H9 (cell line): ENCODE results near the gene CABYR. TPM values are rescaled to one million over a fixed set of nuclear protein-coding genes. Genes with fewer than 3 reads are reported as not detected.

Source experiments
- DNase-seq: peaks from one replicate; pipeline ENCODE4 v3.0.0-alpha.2; 2017
- H2AFZ ChIP-seq: one replicate; pipeline ENCODE4 v1.6.1; 2013; ENCODE audit warnings: mild to moderate bottlenecking, low read length, control low read depth, moderate library complexity
- H2AK5ac ChIP-seq: 2 replicates; pipeline ENCODE4 v1.6.1; 2013; ENCODE audit warnings: low read length, control low read depth, mixed read lengths; ENCODE audit not compliant: insufficient read length
- H2BK120ac ChIP-seq: one replicate; pipeline ENCODE4 v1.6.1; 2013; ENCODE audit warnings: low read depth, mild to moderate bottlenecking, low read length, control low read depth, inconsistent platforms; ENCODE audit not compliant: poor library complexity, severe bottlenecking
- H2BK12ac ChIP-seq: 2 replicates; pipeline ENCODE4 v1.6.1; 2013; ENCODE audit warnings: low read length, control low read depth, mixed read lengths, low read depth; ENCODE audit not compliant: insufficient read length
- H2BK15ac ChIP-seq: 2 replicates; pipeline ENCODE4 v1.6.1; 2013; ENCODE audit warnings: low read depth, low read length, control low read depth
- H2BK20ac ChIP-seq: one replicate; pipeline ENCODE4 v1.6.1; 2013; ENCODE audit warnings: low read depth, mild to moderate bottlenecking, low read length, control low read depth, inconsistent platforms; ENCODE audit not compliant: poor library complexity, severe bottlenecking
- H2BK5ac ChIP-seq: 2 replicates; pipeline ENCODE4 v1.6.1; 2013; ENCODE audit warnings: low read length, control low read depth, mixed read lengths; ENCODE audit not compliant: insufficient read length
- H3K14ac ChIP-seq: 2 replicates; pipeline ENCODE4 v1.6.1; 2013; ENCODE audit warnings: low read length, control low read depth; ENCODE audit not compliant: insufficient read depth
- H3K18ac ChIP-seq: 2 replicates; pipeline ENCODE4 v1.6.1; 2013; ENCODE audit warnings: low read depth, mild to moderate bottlenecking, mixed read lengths, low read length, control low read depth; ENCODE audit not compliant: insufficient read length
- H3K23ac ChIP-seq: 2 replicates; pipeline ENCODE4 v1.6.1; 2013; ENCODE audit warnings: low read length, control low read depth, mixed read lengths, low read depth; ENCODE audit not compliant: insufficient read length
- H3K23me2 ChIP-seq: 2 replicates; pipeline ENCODE4 v1.6.1; 2013; ENCODE audit warnings: low read depth, mild to moderate bottlenecking, mixed read lengths, low read length, control low read depth; ENCODE audit not compliant: insufficient read length, poor library complexity, severe bottlenecking
- H3K27ac ChIP-seq: 2 replicates; pipeline ENCODE4 v1.5.1; 2013; ENCODE audit warnings: low read length, control low read depth, mixed read lengths, low read depth; ENCODE audit not compliant: insufficient read length
- H3K27me3 ChIP-seq: 2 replicates; pipeline ENCODE4 v1.6.1; 2013; ENCODE audit warnings: low read length, control low read depth, inconsistent platforms; ENCODE audit not compliant: insufficient read depth
- H3K4ac ChIP-seq: 2 replicates; pipeline ENCODE4 v1.6.1; 2013; ENCODE audit warnings: low read depth, mild to moderate bottlenecking, control low read depth, inconsistent platforms, low read length, moderate library complexity
- H3K4me1 ChIP-seq: 2 replicates; pipeline ENCODE4 v1.6.1; 2013; ENCODE audit warnings: low read length, control low read depth, inconsistent platforms; ENCODE audit not compliant: insufficient read depth
- H3K4me2 ChIP-seq: 2 replicates; pipeline ENCODE4 v1.6.1; 2013; ENCODE audit warnings: low read length, control low read depth, mixed read lengths; ENCODE audit not compliant: insufficient read length, insufficient read depth
- H3K56ac ChIP-seq: 2 replicates; pipeline ENCODE4 v1.6.1; 2013; ENCODE audit warnings: low read depth, mild to moderate bottlenecking, mixed read lengths, low read length, control low read depth; ENCODE audit not compliant: insufficient read length
- H3K79me1 ChIP-seq: 2 replicates; pipeline ENCODE4 v1.6.1; 2013; ENCODE audit warnings: low read depth, mild to moderate bottlenecking, moderate library complexity, low read length, control low read depth, inconsistent platforms; ENCODE audit not compliant: insufficient read depth, poor library complexity, severe bottlenecking
- H3K79me2 ChIP-seq: 2 replicates; pipeline ENCODE4 v1.6.1; 2013; ENCODE audit warnings: low read length, control low read depth, inconsistent platforms; ENCODE audit not compliant: insufficient read depth
- H3K9ac ChIP-seq: 2 replicates; pipeline ENCODE4 v1.6.1; 2013; ENCODE audit warnings: low read length, control low read depth, mixed read lengths; ENCODE audit not compliant: insufficient read length; ENCODE audit errors: extremely low read depth
- H3K9me3 ChIP-seq: one replicate; pipeline ENCODE4 v1.6.1; 2013; ENCODE audit warnings: low read depth, low read length, inconsistent platforms; ENCODE audit not compliant: control insufficient read depth
- H3T11ph ChIP-seq: one replicate; pipeline ENCODE4 v1.6.1; 2013; ENCODE audit warnings: mild to moderate bottlenecking, low read length, control low read depth, inconsistent platforms
- H4K20me1 ChIP-seq: one replicate; pipeline ENCODE4 v1.6.1; 2013; ENCODE audit not compliant: control insufficient read depth, insufficient read length, insufficient read depth
- H4K5ac ChIP-seq: 2 replicates; pipeline ENCODE4 v1.6.1; 2013; ENCODE audit warnings: low read depth, mild to moderate bottlenecking, mixed read lengths, low read length, control low read depth; ENCODE audit not compliant: insufficient read length
- H4K8ac ChIP-seq: replicated peaks from 2 replicates; pipeline ENCODE4 v1.6.1; 2013; ENCODE audit warnings: low read length, control low read depth, mixed read lengths, low read depth; ENCODE audit not compliant: insufficient read length
- H4K91ac ChIP-seq: 2 replicates; pipeline ENCODE4 v1.6.1; 2013; ENCODE audit warnings: low read depth, mild to moderate bottlenecking, moderate library complexity, mixed read lengths, low read length, control low read depth; ENCODE audit not compliant: insufficient read length
- H3K27ac Mint-ChIP-seq, 3 experiments: 2 replicates in 2 of 3; 3 replicates in 1 of 3; pipeline ENCODE4 v1.8.0; 2020 to 2021; ENCODE audit warnings: mixed read lengths in 3 of 3, mild to moderate bottlenecking in 1 of 3, moderate library complexity in 1 of 3
- H3K27me3 Mint-ChIP-seq: 2 replicates; pipeline ENCODE4 v1.8.0; 2021; ENCODE audit warnings: low read depth, mild to moderate bottlenecking, moderate library complexity, mixed read lengths
- H3K36me3 Mint-ChIP-seq, 3 experiments: 2 replicates in 2 of 3; 3 replicates in 1 of 3; pipeline ENCODE4 v1.8.0; 2020 to 2021; ENCODE audit warnings: low read depth in 3 of 3, mixed read lengths in 3 of 3; ENCODE audit not compliant: insufficient read depth in 1 of 3
- H3K4me1 Mint-ChIP-seq, 2 experiments: 2 replicates each; pipeline ENCODE4 v1.8.0; 2020; ENCODE audit warnings: mixed read lengths in 2 of 2
- H3K4me3 Mint-ChIP-seq, 2 experiments: 2 replicates in 1 of 2; 3 replicates in 1 of 2; pipeline ENCODE4 v1.8.0; 2020 to 2021; ENCODE audit warnings: mild to moderate bottlenecking in 2 of 2, mixed read lengths in 2 of 2, moderate library complexity in 1 of 2
- H3K9me3 Mint-ChIP-seq, 2 experiments: 2 replicates in 1 of 2; 3 replicates in 1 of 2; pipeline ENCODE4 v1.8.0; 2020; ENCODE audit warnings: mild to moderate bottlenecking in 2 of 2, mixed read lengths in 2 of 2, moderate library complexity in 1 of 2
- WGBS: extraction: QIAGEN DNeasy Blood & Tissue Kit; methylation state at CpG from one replicate; pipeline ENCODE4 v1.1.7; 2013; ENCODE audit warnings: missing lambda C conversion rate, low lambda C conversion rate, mixed read lengths; ENCODE audit not compliant: insufficient read length; ENCODE audit errors: extremely low coverage; 5-methylcytosine and 5-hydroxymethylcytosine counted together
- total RNA-seq: library from RNA; stranded (reverse); gene quantifications from 2 replicates; pipeline ENCODE4 v1.2.1, GENCODE V29; 2021
- TF ChIP-seq, protein P1 (sequence below): fragments of 200-600 bp; sonication (generic); conservative IDR thresholded peaks from 3 replicates; pipeline ENCODE4 v1.8.0; 2021; ENCODE audit warnings: antibody characterized with exemption, mild to moderate bottlenecking

The CABYR gene
- total RNA-seq, 1 experiment from 2014 or later: 13.6 TPM

DNA sequence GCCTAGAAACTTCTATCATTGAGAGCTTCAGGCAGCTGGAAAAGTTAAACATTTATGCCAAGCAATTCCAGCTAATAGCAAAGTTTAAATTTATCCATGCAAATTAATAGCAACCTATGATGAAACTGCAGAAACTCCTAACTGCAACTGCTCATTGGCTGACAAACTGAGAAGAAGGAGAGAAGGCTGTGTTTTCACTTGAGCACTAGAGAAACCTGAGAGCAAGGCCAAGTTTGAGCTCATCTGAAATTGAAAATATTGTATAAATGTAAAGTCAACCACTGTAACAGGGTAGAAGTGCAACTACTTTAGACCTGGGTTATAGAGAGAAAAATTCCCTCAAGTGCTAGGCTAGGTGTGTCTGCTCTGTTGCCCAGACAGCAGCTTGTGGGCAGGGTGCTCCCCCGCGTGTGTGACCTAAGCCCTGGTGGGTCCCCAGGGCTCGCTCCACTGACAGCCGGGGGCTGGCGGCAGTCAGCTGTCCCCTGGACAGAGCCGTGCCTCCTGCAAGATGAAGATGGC lies 50.2 kb downstream of the CABYR start:
- Histone ChIP-seq H3K4ac (no peak overlapping the region), H3K23me2 (no peaks in the 10 kb centered on the region), H4K91ac (no peak overlapping the region), H3K27me3 (no peaks in the 10 kb centered on the region), H3K79me1 (no peaks in the 10 kb centered on the region), H3K4me1 (no peaks in the 10 kb centered on the region; the same call in 1 of the 2 replicates), H3T11ph (no peak overlapping the region), H3K9me3 (no peaks in the 10 kb centered on the region), H3K4me2 (no peak overlapping the region), H2AFZ (no peak overlapping the region), H2BK20ac (no peak overlapping the region), H3K79me2 (no peaks in the 10 kb centered on the region), H3K23ac (no peak overlapping the region), H2BK5ac (no peak overlapping the region), H2BK12ac (no peak overlapping the region), H4K20me1 (no peaks in the 10 kb centered on the region), H3K27ac (no peak overlapping the region), H3K56ac (no peak overlapping the region), H2AK5ac (no peak overlapping the region), H3K14ac (no peak overlapping the region), H4K5ac (no peak overlapping the region), H4K8ac (no peak overlapping the region), H3K18ac (no peak overlapping the region), H3K9ac (no peak overlapping the region), H2BK15ac (no peak overlapping the region), H2BK120ac (no peak overlapping the region)
- no peaks in the 10 kb centered on the region for H3K27me3 Mint-ChIP-seq
- H3K4me3 Mint-ChIP-seq: no peak overlapping the region
- no CpG with 5 or more reads among the region's 6 CpGs for WGBS
- peaks cover 21 to 29% of the 10 kb centered on the region in 2 experiments for H3K4me1 Mint-ChIP-seq
- DNase-seq: no peak
- no peak overlapping the region for H3K27ac Mint-ChIP-seq
- no peaks in the 10 kb centered on the region for H3K36me3 Mint-ChIP-seq
- TF ChIP-seq, protein P1, sequence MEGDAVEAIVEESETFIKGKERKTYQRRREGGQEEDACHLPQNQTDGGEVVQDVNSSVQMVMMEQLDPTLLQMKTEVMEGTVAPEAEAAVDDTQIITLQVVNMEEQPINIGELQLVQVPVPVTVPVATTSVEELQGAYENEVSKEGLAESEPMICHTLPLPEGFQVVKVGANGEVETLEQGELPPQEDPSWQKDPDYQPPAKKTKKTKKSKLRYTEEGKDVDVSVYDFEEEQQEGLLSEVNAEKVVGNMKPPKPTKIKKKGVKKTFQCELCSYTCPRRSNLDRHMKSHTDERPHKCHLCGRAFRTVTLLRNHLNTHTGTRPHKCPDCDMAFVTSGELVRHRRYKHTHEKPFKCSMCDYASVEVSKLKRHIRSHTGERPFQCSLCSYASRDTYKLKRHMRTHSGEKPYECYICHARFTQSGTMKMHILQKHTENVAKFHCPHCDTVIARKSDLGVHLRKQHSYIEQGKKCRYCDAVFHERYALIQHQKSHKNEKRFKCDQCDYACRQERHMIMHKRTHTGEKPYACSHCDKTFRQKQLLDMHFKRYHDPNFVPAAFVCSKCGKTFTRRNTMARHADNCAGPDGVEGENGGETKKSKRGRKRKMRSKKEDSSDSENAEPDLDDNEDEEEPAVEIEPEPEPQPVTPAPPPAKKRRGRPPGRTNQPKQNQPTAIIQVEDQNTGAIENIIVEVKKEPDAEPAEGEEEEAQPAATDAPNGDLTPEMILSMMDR: no peak
- no peaks in the 10 kb centered on the region for H3K9me3 Mint-ChIP-seq
